A549 treated with GW870086 at 1 μM for 4 hours (cell line): ENCODE data around the gene IPO4. TPM values are rescaled to one million over a fixed set of nuclear protein-coding genes. Genes with fewer than 3 reads are reported as not detected.

Experiments
- total RNA-seq: library from RNA; stranded (reverse); fragments of 200-300 nt; extraction: Qiagen RNA extraction; gene quantifications from 5 replicates; pipeline ENCODE4 v1.2.3, GENCODE V29; 2022; ENCODE audit warnings: low read depth

Gene IPO4
- total RNA-seq = 71.7 to 83.4 TPM (median 76.3 TPM) in 5 replicates

GRCh38 chr14:24188251-24189058, at the start of gene IPO4:
Gene IPO4, minus strand, starts transcription at chr14:24188816. Its CDS starts 29 bp downstream, at chr14:24188787.

GRCh38 chr14:24232645-24233537, 44.3 kb upstream of the IPO4 start, which contains the start of gene GMPR2:
Gene GMPR2, plus strand, starts transcription at chr14:24232929. Its CDS starts 325 bp downstream, at chr14:24233254.

GRCh38 chr14:24232121-24232644, 43.6 kb upstream of the IPO4 start, which contains the start of gene NEDD8:
Gene NEDD8, minus strand, starts transcription at chr14:24232367. Its CDS starts 100 bp downstream, at chr14:24232267.

GRCh38 chr14:24215495-24216344, 27.1 kb upstream of the IPO4 start, which contains the start of gene MDP1:
Gene MDP1, minus strand, starts transcription at chr14:24216066. Its CDS starts 111 bp downstream, at chr14:24215955.

GRCh38 chr14:24212924-24213865, 24.6 kb upstream of the IPO4 start, which contains the start of gene CHMP4A:
Gene CHMP4A, minus strand, starts transcription at chr14:24213488. Its CDS starts 49 bp downstream, at chr14:24213439.

GRCh38 chr14:24195186-24196070, 6.8 kb upstream of the IPO4 start, which contains the start of gene TM9SF1:
Gene TM9SF1, minus strand, starts transcription at chr14:24195441. Its CDS starts 422 bp downstream, at chr14:24195019.

GRCh38 chr14:24171422-24172260, 17.0 kb downstream of the IPO4 start, which contains the start of gene REC8:
Gene REC8, plus strand, starts transcription at chr14:24172080. Its CDS starts 473 bp downstream, at chr14:24172553.

GRCh38 chr14:24160850-24161804, 27.5 kb downstream of the IPO4 start, which contains the start of gene IRF9:
Gene IRF9, plus strand, starts transcription at chr14:24161265. Its CDS starts 880 bp downstream, at chr14:24162145.

GRCh38 chr14:24146978-24147760, 41.4 kb downstream of the IPO4 start, which contains the start of gene RNF31:
Gene RNF31, plus strand, starts transcription at chr14:24147498. Its CDS starts 201 bp downstream, at chr14:24147699.

GRCh38 chr14:24146453-24146977, 42.1 kb downstream of the IPO4 start, which contains the start of gene PSME2:
Gene PSME2, minus strand, starts transcription at chr14:24146610. Its CDS starts 29 bp downstream, at chr14:24146581.

GRCh38 chr14:24141097-24141880, 47.3 kb downstream of the IPO4 start, which contains the start of gene EMC9:
Gene EMC9, minus strand, starts transcription at chr14:24141591. Its CDS starts 287 bp downstream, at chr14:24141304.

GRCh38 chr14:24135834-24136683, 52.6 kb downstream of the IPO4 start, which contains the start of gene PSME1:
Gene PSME1, plus strand, starts transcription at chr14:24136194. Its CDS starts 69 bp downstream, at chr14:24136263.

GRCh38 chr14:24130380-24130716, 58.3 kb downstream of the IPO4 start, which contains the start of gene FITM1:
Gene FITM1, plus strand, starts transcription at chr14:24130659. Its CDS starts 905 bp downstream, at chr14:24131564.

